Measurements from ENCODE around the gene MZF1.
"Not testable (repeated sequence)": the region's sequence is repeated elsewhere in the genome, so short reads cannot be mapped to it uniquely, and the experiment has no call there.

Gene MZF1

DNA sequence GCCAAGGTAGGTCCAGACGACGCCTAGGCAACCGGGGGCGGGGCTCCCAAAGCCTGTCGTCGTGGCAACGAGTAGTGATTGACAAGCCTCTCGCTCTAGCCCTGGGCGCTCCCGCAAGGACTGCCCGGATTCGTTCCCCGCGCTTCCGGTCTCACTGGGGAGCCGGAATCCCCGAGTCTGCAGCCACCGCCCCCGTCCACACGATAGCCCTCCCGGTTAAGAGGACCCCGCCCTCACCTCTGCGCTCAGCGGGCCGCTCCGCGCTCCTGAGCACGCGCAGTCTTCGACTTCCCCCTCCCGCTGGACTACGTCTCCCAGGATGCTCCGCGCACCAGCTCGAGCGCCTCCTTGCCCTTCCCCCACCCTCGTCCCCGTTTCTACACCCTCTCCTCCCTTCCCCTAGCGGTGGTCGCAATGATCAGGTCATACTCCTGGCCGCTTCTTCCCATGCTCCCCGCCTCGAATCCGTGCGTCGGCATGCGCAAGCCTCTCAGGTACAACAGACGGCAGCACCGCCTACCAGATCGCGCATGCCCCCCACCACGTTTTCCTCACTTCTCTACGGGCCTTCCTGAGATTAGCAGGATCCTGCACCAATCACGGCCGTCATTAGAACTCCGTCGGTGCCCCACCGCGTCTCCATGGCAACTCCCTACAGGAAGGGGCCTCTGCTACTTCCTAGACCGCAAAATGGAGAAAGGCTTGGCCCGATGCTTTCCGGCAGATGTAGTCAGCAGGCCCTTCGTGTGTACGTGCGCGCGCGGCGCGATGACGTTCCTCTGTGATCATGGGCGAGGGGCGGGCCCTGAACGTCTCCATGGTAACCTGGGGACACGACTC lies at the start of gene MZF1:
TSS of gene MZF1 (minus strand) at position 518 of the 840 bp plus-strand sequence. CDS start 1,946 bp downstream, outside the sequence.
- DNase-seq: no peak

GRCh38 chr19:58607213-58607612 lies 34.1 kb upstream of the MZF1 start:
- DNase-seq: not testable (repeated sequence)

DNA sequence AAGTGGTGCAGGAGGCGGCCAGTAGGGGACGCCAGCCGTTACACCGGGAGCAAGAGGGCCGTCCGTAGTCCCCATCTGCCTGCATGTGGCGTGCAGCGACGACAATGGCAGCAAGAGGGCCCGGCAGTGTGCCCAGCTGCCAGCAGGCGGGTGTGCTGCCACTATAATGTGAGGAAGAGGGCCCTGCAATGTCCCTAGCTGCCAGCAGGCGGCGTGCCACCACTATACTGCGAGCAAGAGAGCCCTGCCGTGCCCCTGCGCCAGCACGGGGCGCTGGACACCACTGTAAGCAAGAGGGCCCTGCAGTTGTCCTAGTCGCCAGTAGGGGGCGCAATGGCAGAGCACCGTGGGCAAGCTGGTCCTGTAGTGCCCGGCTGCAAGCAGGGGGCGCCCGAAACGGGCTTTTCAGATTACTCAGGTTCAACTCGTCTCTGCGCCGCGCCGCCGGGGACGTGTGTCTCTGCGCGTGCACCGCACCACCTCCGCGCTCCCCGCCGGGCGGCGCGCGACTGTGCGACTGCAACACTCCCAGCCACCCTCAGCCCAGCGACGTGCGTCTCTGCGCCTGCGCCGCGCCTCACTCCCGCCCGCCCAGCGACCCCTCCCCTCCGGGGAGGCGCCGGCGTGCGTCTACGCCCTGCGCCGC lies 33.2 kb upstream of the MZF1 start:
- not testable (repeated sequence) for DNase-seq

DNA sequence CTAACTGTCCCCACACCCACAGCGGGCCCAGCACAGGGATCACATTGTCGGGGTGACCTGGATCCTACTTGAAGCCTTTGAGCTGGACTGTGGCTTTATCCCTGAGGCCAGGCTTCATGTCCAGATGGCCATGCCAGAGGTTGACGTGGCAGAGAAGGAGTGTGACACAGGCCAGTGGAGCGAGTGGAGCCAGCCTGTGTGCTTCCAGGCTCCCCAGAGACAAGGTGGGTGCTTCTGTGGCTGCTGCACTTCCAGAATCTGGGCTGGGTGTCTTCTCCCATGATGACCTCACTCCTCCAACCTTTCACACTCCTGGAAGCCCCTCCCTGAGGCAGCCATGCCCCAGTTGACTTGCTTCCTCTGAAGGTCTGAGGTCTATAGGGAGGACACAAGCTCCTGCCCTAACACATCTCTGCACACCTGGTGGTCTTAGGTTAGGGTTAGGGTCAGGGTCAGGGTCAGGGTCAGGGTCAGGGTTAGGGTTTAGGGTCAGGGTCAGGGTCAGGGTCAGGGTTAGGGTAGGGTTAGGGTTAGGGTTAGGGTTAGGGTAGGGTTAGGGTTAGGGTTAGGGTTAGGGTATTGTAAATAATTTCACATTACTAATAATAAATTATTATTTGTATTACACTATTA lies 13.1 kb upstream of the MZF1 start:
- DNase-seq: no peak

GRCh38 chr19:58585442-58586132 lies 12.5 kb upstream of the MZF1 start:
- no peak for DNase-seq

GRCh38 chr19:58584498-58585441 lies 11.6 kb upstream of the MZF1 start:
- DNase-seq: no peak

GRCh38 chr19:58582985-58583384 lies 9.8 kb upstream of the MZF1 start:
- no peak for DNase-seq

- no peak for DNase-seq
Observed at GRCh38 chr19:58581227-58582141, 8.3 kb upstream of the MZF1 start.

DNA sequence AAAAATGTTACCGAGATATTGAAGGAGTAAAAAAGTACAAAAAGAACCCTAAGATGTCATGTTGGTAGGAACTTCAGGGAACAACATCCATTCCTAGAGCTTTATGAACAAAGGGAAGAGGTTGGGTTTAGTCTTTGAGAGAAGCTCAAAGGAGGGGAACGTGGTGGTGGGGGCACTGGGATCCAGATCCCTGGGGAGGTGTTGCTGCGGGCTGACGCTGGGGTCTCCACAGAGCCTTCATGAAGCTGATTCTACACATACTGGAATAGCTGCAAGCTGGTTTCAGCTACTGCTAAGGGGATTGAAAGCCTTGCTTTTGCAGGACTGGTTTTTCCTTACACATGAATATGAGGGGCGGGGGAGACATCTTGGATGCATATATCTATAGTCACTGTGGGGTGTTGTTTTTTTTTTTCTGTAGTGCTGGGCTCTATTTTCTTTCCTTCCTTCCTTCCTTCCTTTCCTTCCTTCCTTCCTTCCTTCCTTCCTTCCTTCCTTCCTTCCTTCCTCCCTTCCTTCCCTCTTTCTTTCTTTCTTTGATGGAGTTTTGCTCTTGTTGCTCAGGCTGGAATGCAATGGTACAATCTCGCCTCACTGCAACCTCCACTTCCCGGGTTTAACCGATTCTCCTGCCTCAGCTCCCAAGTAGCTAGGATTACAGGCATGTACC lies 6.5 kb upstream of the MZF1 start:
- no peak for DNase-seq

GRCh38 chr19:58578012-58578925 lies 5.1 kb upstream of the MZF1 start:
- no peak for DNase-seq

DNA sequence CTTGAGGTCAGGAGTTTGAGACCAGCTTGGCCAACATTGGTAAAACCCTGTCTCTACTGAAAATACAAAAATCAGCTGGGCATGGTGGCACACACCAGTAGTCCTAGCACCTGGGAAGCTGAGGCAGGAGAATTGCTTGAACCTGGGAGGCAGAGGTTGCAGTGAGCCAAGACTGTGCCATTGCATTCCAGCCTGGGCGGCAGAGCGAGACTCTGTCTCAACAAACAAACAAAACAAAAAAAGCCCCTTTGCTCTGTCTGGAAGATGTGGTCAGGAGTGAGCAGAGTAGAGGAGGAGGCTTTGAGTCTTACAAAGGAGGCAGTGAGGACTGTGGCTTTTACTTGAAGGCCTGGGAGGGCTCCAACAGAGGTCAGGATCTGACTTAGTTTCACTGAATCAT lies 4.4 kb upstream of the MZF1 start:
- not testable (repeated sequence) for DNase-seq

DNA sequence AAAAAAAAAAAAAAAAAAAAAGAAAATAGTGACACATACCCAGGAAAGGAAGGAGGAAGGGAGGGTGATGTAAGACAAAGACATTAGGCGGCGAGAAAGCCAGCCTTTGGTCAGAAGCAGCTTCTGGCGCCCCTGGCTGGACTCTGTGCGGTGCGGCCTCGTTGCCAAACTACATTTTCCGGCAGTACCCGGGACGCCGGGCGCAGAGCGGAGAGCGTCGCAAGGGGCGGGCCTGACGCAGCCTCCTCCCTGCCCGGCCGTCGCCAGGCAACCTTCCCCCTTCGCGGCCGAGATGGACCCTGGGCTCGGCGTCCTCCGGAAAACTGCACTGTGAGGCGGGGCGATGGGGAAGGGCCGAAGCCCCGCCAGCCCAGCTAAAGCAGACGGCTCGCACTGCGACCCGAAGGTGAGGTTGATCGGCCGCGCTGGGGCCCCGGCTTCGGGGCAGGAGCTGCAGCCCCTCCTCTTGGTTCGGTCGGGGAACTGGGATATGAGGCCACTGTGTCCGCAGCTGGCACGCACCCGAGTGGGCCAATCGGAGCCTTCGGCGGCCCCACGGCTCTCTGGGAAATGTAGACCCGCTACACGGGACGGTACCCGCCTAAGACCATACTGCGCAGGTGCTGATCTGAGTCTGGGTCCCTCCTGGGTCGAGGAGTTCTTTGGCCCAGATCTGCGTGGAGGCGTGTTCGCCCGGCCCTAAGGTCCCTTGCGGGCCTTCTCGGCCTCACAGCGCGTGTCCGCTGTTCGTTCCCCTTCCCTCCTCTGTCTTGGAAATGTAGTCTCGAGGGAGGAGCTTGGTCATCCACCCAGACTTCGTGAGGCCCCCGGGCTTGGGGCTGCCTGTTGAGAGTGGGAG lies 2.3 kb upstream of the MZF1 start:
- DNase-seq: no peak

- DNase-seq: no peak
Observed at GRCh38 chr19:58573658-58574164, 576 bp upstream of the MZF1 start.

DNA sequence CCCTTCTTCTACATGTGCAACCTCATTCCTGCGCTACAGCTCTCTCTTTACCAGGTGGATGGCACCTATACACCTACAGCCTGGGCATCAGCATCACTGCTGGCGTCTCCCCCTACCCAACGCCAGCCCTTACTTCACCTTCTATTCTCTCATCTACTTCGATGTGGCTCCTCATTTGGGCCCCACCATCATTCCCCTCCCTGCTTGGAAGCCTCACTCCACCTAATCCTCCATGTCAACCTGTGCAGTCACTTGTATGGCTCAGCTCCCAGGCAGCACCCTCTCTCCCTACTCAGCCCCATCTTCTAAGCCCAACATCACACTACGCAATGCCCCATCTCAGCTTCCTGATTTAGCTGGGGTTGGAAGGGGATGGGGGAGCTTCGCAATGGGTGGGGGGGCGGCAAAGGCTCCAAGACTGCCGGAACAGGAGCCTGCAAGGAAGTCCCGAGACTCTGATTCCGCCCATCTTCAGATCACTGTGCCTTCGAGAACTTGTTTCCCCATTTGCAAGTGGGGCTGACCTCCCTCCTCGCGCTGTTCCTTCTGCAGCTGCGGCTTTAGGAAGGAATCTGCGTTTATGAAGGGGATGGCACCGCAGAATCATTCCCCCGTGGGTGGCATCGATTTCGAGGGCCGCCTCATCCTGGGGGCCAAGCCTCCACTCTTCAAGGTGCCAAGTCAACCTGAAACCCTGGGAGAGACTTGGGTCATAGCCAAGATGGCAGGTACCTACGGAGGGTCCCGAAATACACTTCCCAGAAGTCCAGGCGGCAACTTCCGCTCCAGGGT lies 913 bp downstream of the MZF1 start:
- DNase-seq: no peak

GRCh38 chr19:58571575-58571947 lies 1.6 kb downstream of the MZF1 start:
- DNase-seq: no peak

DNA sequence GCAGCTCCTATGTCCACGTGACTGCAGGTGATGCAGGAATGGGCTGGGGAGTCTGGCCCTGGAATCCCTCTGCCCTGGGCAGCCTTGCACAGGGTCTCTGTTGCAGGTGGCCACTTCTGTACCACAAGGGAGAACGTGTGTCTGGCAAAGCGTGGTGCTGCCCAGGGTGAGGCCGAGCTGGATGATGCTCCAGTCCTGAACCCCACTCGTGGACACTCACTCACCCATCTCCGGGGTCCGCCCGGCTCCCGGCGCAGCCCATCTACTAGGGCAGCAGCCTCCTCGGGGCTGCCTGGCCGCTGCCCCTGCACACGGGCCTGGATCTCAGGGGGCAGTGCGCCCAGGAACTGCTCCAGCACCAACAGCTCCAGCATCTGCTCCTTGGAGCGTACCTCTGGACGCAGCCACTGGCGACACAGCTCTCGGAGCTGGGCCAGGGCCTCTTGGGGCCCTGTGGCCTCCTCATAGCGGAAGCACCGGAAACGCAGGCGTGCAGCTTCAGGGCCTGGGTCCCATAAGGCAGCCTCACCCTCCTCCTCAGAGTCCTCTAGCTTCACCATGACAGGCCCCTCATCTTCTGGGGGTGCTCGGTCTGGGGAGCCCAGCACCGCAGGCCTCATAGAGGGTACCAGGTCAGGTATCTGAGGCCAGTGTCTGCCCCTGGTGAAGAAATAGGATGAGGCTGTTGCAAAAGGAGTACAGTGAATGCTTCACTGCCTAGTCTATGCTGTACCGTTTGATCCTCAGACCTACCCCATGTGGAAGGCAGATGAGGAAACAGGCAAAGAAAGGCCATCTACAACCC lies 2.2 kb downstream of the MZF1 start:
- no peak for DNase-seq
